NK-92 treated with Interleukin-12 subunit alpha and Interleukin-12 subunit beta, amount 100 ng/mL, for 24 hours (cell line): ENCODE data around the gene SGCB.
"Not testable (repeated sequence)": the region's sequence is repeated elsewhere in the genome, so short reads cannot be mapped to it uniquely, and the experiment has no call there.

ENCODE experiments used
- DNase-seq: peaks from one replicate; lab custom pipeline; 2025; lab: John Stamatoyannopoulos, UW

Gene SGCB

GRCh38 chr4:52038103-52038912 lies at the start of gene SGCB:
Gene SGCB, minus strand, starts transcription at chr4:52038299. Its CDS starts 40 bp downstream, at chr4:52038259.
- no peak for DNase-seq

- not testable (repeated sequence) for DNase-seq
These were observed 48.3 kb upstream of the SGCB start for GRCh38 chr4:52086425-52086824.

- DNase-seq, result no peak
These were observed 43.1 kb upstream of the SGCB start for GRCh38 chr4:52081216-52081615.

GRCh38 chr4:52079659-52080058 lies 41.6 kb upstream of the SGCB start:
- DNase-seq, result no peak

DNA sequence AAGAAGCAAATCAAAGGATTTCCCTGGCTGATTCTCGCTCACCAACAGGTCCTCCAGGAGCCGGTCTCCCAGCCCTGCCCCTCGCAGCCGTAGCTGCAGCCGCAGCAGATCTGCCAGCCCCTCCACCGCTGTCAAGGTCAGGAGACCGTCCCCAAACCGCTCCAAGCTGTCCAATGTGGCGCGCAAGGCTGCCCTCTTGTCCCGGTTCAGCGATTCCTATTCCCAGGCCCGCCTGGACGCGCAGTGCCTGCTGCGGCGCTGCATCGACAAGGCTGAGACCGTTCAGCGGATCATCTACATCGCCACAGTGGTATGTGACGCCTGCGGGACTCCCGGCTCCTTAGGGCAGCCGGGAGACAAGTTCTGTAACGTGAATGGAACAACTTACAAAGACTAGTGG lies 38.6 kb upstream of the SGCB start:
- DNase-seq, result no peak

DNA sequence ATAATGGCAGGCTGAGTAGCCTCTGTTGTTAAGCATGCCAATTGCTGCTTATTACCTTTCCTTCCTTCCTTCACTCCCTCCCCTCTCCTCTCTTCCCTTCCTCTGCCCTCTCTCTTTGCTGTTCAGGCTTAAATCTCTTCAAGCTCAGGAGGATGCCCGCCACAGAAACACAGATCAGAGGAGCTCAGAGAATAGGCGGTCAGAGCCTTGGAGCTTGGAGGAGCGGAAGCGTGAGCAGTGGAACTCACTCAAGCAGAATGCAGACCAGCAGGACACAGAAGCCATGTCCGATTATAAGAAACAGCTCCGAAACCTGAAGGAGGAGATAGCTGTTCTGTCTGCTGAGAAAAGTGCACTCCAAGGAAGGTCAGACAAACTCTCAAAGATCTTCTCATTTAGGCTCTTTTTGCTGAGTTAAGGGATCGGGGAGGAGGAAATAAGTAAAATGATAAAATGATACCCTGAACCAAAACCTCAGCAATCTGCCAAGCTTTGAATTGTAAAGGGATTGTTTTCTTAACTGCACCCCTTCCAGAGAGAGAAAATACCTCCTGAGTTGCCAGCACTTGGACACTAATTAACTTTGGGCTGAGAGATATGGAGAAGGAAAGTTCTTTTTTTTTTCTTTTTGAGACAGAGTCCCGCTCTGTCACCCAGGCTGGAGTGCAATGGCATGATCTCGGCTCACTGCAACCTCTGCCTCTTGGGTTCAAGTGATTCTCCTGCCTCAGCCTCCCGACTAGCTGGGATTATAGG lies 33.9 kb upstream of the SGCB start:
- no peak for DNase-seq

GRCh38 chr4:52069571-52069970 lies 31.5 kb upstream of the SGCB start:
- no peak for DNase-seq

GRCh38 chr4:52059372-52059771 lies 21.3 kb upstream of the SGCB start:
- DNase-seq, result no peak

GRCh38 chr4:52058275-52058674 lies 20.2 kb upstream of the SGCB start:
- DNase-seq, result no peak

GRCh38 chr4:52057196-52057595 lies 19.1 kb upstream of the SGCB start:
- DNase-seq, result no peak

DNA sequence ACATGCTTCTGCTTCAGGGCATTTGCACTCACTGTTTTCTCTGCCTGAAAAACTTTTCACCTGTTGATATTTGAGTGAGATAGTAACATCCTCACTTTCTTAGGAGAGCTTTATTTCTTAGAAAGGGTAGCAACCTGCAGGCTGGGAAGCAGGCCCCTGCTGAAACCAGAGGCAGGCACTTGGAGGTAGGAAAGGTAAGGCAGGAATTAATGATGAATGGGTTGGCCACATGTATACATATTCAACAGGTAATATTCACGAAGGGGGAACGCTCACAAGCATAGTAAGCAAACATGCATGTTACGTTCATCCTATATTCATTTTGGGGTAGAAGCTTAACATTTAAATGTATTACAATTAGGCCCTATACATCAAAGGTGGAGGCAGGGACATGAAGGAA lies 16.2 kb upstream of the SGCB start:
- no peak for DNase-seq

GRCh38 chr4:52052475-52052780 lies 14.3 kb upstream of the SGCB start:
- no peak for DNase-seq

DNA sequence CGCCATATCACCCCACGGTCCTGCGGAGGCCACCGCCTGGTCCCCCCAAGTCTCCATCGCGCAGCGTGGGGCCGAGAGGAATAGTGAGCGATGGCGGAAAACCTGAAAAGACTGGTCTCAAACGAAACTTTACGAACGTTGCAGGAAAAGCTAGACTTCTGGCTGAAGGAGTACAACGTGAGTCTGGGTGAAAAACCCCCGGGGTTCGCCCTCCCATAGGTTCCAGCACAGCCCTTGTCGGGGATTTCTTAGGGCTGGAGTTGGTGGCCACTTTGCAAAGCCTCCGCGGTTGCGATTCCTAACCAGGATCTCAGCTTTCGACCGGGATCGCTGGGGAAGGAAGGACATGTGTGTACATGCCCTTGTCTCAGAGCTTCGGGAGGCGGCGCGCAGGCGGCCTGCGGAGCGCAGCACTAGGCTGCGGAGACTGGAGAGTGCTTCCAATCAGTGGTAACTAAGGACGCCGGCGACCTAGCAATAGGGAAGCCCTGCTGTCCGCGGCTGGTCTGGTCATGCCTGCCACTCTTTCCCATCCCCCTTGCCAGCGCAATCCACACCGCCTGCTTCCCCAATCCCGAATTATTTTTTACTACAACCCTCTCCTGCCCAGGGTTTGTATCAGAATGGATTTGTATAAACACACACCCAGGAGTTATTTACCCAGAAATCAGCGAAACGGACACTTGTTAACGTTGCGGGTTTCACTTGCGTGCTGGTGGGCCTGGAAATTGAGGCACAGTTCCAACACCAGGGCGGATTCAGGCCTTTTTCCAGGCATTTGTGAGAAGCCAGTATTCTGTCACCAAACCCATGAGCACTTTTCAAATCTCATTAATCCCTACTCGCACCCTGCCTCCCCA lies 13.7 kb upstream of the SGCB start:
- no peak for DNase-seq

GRCh38 chr4:52051213-52051614 lies 13.1 kb upstream of the SGCB start, which contains the start of gene SPATA18:
Gene SPATA18, plus strand, starts transcription at chr4:52051304. Its CDS starts 401 bp downstream, at chr4:52051705.
- DNase-seq, result no peak

- no peak for DNase-seq
These were observed 11.2 kb upstream of the SGCB start for GRCh38 chr4:52049266-52049665.

DNA sequence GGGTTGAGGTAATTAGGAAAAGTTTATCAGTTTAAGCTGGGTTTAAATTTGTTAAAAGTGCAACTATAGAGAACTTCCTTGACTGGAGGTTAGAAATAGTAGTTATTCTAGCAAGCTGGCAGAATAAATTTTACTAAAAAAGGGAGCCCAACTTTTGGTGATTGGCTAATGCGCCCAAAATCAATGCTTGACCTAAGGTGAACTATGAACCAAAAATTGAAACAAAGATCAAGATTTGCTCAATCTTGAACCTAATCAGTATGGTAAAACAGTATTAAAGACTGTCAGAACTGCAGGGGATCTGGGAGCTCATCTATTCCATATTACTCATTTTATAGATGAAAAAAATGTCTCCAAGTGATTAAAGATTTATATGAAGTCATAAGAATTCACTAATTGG lies 6.9 kb upstream of the SGCB start:
- no peak for DNase-seq

- DNase-seq, result no peak
These were observed 403 bp downstream of the SGCB start for GRCh38 chr4:52037689-52038102.

- DNase-seq, result no peak
These were observed 1.1 kb downstream of the SGCB start for GRCh38 chr4:52036886-52037530.

- DNase-seq, result no peak
These were observed 2.9 kb downstream of the SGCB start for GRCh38 chr4:52035190-52035589.

- DNase-seq, result no peak
These were observed 6.1 kb downstream of the SGCB start for GRCh38 chr4:52032005-52032404.

DNA sequence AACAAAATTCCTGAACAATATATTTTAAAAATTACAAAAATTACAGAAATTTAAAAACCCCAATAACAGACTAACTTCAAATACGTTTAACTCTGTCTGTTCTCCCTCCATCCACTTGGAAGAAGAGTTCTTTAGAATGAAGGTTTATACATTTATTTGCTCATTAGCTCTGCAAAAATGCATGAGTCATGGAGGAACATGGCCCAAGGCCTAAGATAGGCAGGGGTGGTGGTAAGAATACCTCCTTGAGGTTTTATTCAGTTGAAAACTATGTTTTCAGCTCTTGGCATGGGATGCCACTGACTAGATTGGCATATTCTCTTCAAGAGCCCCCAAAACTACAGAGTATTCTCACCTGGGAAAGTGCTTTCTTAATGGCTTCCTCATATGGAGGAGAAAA lies 9.1 kb downstream of the SGCB start:
- no peak for DNase-seq
